ENCODE measurements around the gene UNC5CL.

The UNC5CL gene

DNA sequence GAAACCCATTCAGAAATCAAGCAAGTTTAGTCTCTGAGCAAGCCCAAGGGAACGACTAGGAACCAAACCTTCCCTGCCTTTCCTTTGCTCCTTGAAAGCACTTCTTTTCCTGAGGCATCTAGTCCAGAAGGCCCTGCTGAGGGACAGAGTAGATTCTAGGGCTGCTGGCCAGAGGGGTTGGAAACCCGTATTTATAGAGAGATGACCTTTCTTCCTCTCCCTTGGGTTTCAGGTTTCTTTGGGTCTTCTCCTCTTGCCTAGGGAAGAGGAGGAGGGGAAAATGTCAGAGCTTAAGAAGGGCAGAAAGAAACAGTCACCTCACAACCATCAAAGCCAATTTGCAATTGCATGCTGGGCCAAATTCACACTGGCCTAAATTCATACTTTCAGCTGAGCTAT is 19.8 kb upstream of the UNC5CL start:
- no peak for DNase-seq (ENCODE audit: low read depth in 1 of 2, low spot score in 1 of 2)
- TF ChIP-seq JUND (IDR thresholded peaks at IDR 0.05; ENCODE audit: low read depth) = no peak
- in situ Hi-C loops (cut with HindIII; ENCODE audit: low pct_unique_long_range_greater_than_20kb, low sequenced_read_pairs) = no loop called here

DNA sequence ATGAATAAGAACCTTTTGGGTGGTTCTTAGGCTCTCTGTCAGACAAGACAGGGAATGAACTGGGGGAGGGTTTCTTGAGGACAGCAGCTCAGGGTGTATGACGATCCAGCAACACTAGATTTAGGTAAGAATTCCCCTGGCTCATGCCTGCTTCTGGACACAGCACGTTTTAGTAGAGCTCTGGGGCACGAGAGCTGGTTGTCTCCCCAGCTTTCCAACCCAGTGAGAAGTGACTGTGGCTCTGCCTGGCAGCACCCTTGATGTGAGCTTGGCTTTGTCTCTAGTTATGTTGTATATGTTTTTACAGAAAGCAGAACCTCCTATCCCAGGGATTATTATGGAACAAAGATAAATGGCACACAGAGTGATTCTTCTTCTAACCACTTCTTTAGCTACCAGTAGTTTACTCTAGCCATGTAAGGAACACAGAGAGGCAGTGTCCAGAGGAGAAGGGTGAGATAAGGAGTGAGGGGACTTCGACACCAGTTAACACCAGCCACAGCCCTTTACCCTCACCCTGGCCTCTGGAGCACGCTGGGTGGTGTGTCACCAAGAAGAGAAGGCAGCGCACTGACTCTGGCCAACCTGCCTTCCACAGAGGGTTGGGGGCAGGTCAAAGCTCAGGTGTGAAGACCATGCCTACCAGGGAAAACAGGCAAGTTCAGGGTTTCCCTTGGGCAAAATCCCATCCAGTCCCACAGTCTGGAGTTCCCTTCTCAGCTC is 17.9 kb upstream of the UNC5CL start:
- no peak for DNase-seq (ENCODE audit: low read depth in 1 of 2, low spot score in 1 of 2)
- in situ Hi-C loops (cut with HindIII; ENCODE audit: low pct_unique_long_range_greater_than_20kb, low sequenced_read_pairs) = no loop called here
- no peak for TF ChIP-seq JUND (IDR thresholded peaks at IDR 0.05; ENCODE audit: low read depth)

DNA sequence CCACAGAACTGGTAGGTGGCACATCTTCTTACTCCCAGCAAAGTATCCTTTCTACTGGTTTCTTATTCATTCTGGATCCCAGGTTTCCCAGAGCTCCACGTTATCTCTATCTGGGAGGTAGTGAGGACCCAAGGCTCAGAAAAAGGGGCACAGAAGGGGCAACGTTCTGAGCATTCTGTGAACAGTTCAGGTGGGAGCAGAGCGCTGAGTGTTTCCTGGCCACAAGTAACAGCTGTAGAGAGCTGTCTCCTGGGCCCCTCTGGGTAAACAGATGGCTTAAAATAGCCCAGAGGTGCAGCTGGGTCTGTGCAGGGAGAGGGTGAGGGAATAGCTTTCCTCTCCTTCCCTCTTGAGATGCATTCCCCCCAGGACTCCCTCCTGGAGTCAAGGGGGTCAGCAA is 16.1 kb upstream of the UNC5CL start:
- in situ Hi-C loops (cut with HindIII; ENCODE audit: low pct_unique_long_range_greater_than_20kb, low sequenced_read_pairs) = no loop called here

DNA sequence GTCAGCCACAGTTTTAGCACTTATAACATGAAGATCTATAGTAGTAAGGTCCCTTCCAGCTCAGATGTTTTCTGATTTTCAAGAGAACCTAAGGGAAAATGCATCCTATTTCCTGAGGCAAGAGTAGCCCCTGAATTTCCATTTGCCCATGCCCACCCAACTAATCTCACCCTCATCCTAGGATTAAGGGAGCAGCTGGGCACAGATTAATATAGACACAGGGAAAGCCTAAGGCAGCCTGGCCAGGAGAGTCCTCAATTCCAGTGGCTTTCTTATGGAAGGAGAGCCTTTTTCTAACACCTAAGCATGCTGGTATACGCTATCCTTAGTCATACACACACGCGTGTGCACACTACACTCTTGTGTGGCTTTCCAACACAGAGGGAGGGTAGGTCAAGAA is 15.5 kb upstream of the UNC5CL start:
- DNase-seq (ENCODE audit: low read depth in 1 of 2, low spot score in 1 of 2) = no peak
- in situ Hi-C loops (cut with HindIII; ENCODE audit: low pct_unique_long_range_greater_than_20kb, low sequenced_read_pairs) = no loop called here
- TF ChIP-seq JUND (IDR thresholded peaks at IDR 0.05; ENCODE audit: low read depth) = no peak

More for the DNA sequence above, 16.1 kb upstream of the UNC5CL start:
- TF ChIP-seq JUND (IDR thresholded peaks at IDR 0.05; ENCODE audit: low read depth) = no peak
- DNase-seq (ENCODE audit: low read depth in 1 of 2, low spot score in 1 of 2) = no peak

DNA sequence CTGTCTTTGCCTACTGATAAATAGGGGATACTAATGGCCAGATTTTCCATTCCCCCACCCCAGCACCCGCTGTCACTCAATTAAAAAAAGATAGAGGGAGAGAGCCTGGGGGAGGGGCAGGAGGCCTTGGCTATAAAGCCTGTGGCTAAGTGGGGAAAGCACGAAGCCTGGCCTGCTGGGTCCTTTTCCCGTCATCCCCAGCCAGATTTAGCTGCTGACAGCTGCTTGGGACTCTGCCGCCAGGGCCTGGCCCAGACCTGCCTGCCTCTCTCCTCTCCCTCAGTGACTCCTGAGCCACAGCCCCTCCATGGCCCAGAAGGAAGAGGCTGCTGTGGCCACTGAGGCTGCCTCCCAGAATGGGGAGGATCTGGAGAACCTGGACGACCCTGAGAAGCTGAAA is 14.0 kb upstream of the UNC5CL start, which contains the start of gene APOBEC2:
TSS of gene APOBEC2 (plus strand) at position 162 of the 400 bp plus-strand sequence. CDS start at position 308, 146 bp downstream.
- no peak for DNase-seq (ENCODE audit: low read depth in 1 of 2, low spot score in 1 of 2)
- TF ChIP-seq JUND (IDR thresholded peaks at IDR 0.05; ENCODE audit: low read depth) = no peak
- in situ Hi-C loops (cut with HindIII; ENCODE audit: low pct_unique_long_range_greater_than_20kb, low sequenced_read_pairs) = no loop called here

DNA sequence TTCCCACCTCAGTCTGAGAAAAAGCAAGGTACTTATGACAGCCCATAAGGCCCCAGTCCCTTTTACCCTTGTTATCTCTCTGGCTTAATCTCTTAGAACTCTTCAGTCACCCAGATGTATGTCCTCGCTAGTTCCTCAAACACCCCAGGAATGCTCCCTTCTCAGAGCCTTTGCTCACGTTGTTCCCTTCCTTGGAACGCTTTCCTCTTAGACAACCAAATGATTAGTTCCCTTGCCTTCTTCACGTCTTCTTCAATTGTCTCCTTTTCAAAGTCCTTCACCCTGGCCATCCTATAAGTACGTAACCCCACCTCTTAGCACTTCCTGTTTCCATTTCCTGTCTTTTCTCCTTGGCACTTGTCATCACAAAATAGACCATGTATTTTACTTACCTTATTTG is 12.9 kb upstream of the UNC5CL start:
- in situ Hi-C loops (cut with HindIII; ENCODE audit: low pct_unique_long_range_greater_than_20kb, low sequenced_read_pairs) = no loop called here
- DNase-seq (ENCODE audit: low read depth in 1 of 2, low spot score in 1 of 2) = no peak

DNA sequence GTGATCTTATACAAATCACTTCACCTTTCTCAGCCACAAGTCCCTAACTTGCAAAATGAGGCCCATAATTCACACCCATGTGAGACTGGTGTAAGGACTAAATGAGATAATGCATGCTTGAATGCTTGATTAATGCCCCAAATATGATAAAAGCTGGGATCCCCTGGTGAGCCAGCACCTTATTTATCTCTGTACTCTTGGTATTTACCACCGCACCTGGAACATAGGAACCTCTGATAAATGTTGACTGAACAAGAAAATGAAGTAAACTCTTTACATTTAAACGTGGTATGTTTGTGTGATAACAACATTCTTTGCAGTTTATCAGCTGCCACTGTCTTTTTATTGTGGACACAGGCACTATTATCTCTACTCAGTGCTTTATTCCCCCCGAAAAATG is 11.5 kb upstream of the UNC5CL start:
- no peak for DNase-seq (ENCODE audit: low read depth in 1 of 2, low spot score in 1 of 2)
- in situ Hi-C loops (cut with HindIII; ENCODE audit: low pct_unique_long_range_greater_than_20kb, low sequenced_read_pairs) = no loop called here
- TF ChIP-seq JUND (IDR thresholded peaks at IDR 0.05; ENCODE audit: low read depth) = no peak

More for the DNA sequence above, 12.9 kb upstream of the UNC5CL start:
- TF ChIP-seq JUND (IDR thresholded peaks at IDR 0.05; ENCODE audit: low read depth) = no peak

DNA sequence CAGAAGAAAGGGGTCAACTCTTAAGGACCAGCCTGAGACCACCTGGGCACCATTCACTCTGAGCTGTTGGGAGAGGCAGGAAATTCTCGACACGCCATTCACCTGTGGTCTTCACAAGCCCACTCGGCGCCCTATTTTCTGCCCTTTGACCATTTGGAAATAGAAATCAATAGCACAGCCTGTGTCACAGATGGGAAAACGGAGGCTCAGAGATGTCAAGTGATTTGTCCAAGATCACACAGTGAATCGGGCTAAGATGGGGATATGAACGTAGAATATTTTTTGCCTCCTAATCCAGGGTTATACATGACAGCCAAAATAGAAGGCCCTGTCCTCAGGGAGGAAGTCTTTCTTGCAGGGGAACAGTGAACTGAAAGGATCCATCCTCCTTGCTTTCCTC is 10.9 kb upstream of the UNC5CL start:
- no peak for TF ChIP-seq JUND (IDR thresholded peaks at IDR 0.05; ENCODE audit: low read depth)
- DNase-seq (ENCODE audit: low read depth in 1 of 2, low spot score in 1 of 2) = no peak
- in situ Hi-C loops (cut with HindIII; ENCODE audit: low pct_unique_long_range_greater_than_20kb, low sequenced_read_pairs) = no loop called here

DNA sequence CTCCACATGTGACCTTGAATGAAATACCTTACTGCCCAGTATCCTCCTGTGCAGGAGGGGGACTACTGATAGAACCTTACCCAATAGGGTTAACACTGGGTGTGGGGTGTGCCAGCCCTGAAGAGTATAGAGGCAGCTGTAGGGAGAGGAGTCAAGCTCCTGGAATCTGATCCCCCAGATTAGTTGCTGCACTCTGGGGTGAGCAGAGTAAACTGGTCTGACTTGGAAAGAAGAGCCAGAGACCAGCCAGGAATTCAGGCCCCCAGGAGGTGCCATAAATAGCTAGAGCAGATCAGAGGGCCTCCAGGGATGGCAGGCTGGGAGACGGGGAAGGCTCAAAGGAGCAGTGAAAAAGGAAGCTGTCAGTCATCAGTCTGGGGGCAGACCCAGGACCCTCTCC is 10.5 kb upstream of the UNC5CL start:
- TF ChIP-seq JUND (IDR thresholded peaks at IDR 0.05; ENCODE audit: low read depth) = no peak
- DNase-seq (ENCODE audit: low read depth in 1 of 2, low spot score in 1 of 2) = peak in 1 of 2 experiments; percentile 45
- in situ Hi-C loops (cut with HindIII; ENCODE audit: low pct_unique_long_range_greater_than_20kb, low sequenced_read_pairs) = no loop called here

DNA sequence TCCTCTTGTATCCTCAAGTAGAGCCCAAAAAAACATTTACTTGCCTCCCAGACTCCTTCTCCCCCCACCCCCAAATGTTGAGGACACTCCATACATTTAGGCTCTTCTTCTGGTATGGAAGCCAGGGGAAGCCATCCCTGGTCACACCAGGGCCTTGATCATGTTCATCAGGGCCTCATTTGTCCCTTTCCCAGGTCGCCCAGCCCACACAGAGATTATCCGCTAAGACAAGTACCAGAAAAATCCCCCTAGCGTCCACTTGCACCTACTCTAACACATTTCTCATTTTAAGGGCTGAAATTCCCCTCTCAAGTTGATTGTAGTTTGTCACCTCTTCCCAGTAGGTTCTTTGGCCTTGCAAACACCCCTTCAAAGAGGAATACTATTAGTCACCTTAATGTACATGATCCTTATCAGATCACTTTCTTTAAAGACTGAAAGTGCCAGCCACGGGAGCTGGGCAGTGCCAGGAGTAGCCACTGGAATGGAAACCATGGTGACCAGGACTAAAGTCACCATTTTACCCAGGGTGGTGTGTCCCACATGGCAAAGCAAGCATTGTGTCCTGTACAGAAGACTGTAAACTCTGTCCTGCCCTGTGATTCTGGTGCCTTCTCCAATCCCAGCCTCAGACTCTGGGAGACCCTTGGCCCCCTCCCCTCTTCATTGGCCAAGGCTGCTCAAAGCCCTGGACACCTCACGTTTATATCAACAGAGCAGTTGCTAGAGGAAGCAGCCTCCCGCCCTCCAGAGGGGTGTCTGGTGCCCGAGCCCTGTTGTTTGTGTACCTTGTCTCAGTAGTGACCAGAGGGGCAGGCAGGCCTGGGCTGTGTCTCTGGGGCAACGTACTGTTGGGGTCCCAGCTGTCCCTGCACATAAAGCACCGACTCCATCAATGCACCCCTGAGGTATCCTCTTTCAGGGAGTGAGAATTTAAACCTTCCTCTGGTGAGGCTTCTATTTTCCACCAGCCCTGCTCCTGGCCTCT is 9.0 kb upstream of the UNC5CL start:
- no peak for TF ChIP-seq JUND (IDR thresholded peaks at IDR 0.05; ENCODE audit: low read depth)
- in situ Hi-C loops (cut with HindIII; ENCODE audit: low pct_unique_long_range_greater_than_20kb, low sequenced_read_pairs) = no loop called here
- no peak for DNase-seq (ENCODE audit: low read depth in 1 of 2, low spot score in 1 of 2)

DNA sequence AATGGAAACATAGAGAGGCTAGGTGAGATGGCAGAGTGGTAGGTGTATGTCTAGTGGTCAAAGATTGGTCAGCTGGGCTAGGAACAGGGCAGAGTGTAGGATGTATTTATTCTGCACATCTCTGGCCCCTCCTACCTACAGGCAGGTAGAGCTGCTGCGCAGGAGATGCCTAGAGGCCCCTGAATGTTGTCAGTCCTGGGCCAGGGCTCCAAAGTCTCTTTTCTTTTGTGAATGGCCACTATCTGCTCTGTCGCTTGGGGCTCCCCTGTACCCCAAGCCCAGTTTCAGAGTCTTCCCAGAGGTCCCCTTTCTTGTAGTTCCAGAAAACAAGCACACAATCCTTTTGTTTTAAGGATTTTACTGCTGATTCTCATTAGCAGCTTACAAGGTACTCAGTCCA is 8.3 kb upstream of the UNC5CL start:
- no peak for DNase-seq (ENCODE audit: low read depth in 1 of 2, low spot score in 1 of 2)
- TF ChIP-seq JUND (IDR thresholded peaks at IDR 0.05; ENCODE audit: low read depth) = no peak
- in situ Hi-C loops (cut with HindIII; ENCODE audit: low pct_unique_long_range_greater_than_20kb, low sequenced_read_pairs) = no loop called here

DNA sequence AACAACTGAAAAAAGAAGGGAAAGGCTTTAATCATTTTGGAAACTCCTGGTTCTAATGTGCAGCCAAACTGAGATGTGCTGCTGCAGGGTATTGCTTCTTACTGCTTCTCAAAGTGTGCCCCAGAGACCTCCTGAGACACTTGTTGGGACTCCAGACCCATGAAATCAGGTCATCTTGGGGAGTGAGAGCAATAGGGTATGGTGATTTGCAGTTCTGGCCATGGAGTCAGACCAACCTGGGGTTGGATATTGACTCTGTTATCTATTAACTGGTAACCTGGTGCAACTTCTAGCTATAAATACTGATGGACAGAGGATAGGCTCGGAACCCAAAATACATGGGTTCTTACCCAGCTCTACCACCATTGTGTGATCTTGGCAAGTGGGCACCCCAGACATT is 7.1 kb upstream of the UNC5CL start:
- no peak for DNase-seq (ENCODE audit: low read depth in 1 of 2, low spot score in 1 of 2)
- in situ Hi-C loops (cut with HindIII; ENCODE audit: low pct_unique_long_range_greater_than_20kb, low sequenced_read_pairs) = no loop called here
- TF ChIP-seq JUND (IDR thresholded peaks at IDR 0.05; ENCODE audit: low read depth) = no peak

DNA sequence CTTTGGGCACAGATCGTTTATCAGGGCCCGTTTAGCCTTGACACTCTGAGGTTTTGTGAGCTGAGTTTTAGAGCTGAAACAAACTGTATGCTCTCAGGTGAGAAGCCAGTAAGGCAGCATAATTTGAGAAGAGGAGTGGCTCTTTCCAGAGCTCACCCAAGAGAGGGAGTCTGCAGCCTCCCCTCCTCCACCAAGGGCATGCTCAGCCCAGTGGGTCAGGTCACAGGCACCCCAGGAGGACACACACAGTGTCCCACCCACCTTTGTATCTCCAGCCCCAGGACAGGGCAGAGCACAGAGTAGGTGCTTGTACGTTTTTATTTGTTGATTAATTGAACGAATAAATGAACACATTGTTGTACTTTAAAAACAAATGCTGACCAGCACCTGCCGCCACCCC is 6.6 kb upstream of the UNC5CL start:
- in situ Hi-C loops (cut with HindIII; ENCODE audit: low pct_unique_long_range_greater_than_20kb, low sequenced_read_pairs) = no loop called here
- TF ChIP-seq JUND (IDR thresholded peaks at IDR 0.05; ENCODE audit: low read depth) = no peak
- no peak for DNase-seq (ENCODE audit: low read depth in 1 of 2, low spot score in 1 of 2)
